Adrenal gland (tissue), 5 donors: ENCODE data around the gene SIGLEC12.

ENCODE experiments used
- POLR2A ChIP-seq, 2 donors: fragments of 450-650 bp; IDR thresholded peaks; one replicate each; pipeline ENCODE4 v1.6.1; 2017; ENCODE audit warnings: antibody characterized with exemption in 2 of 2, mild to moderate bottlenecking in 2 of 2, moderate library complexity in 1 of 2
- TF ChIP-seq, protein P1 (sequence below), 6 experiments: fragments of 450-650 bp in 4 of 6; fragments of 200-600 bp in 2 of 6; sonication (generic) in 1 of 6; IDR thresholded peaks; 1 replicate in 5 of 6; 2 replicates in 1 of 6; pipeline versions ENCODE4 v1.5.1 to v1.8.0; 2016 to 2021; ENCODE audit warnings: antibody characterized with exemption in 6 of 6, mild to moderate bottlenecking in 2 of 6, moderate library complexity in 1 of 6
- donor health status: DM: no; HTN: no; CAD: no.

DNA sequence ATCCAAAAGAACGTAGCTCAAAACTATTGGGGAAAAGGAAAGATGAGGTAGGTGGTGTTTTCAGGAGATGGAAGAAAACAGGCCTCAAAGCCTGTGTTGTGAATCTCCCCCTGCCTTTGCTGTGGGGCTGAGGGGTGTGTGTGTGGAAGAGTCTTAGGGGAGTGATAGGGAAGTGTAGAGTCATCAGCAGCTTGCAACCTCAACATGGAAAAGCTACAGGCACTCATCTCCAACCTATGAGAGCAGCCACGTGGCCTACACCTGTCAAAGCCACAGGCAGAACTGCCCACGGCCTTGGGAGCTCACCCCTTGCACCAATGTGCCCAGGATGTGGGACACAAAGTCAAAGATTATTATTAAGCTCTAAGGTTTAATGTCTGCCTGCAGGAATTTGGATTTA lies 4.3 kb upstream of the SIGLEC12 start:
- no peak for TF ChIP-seq POLR2A (IDR thresholded peaks at IDR 0.05)
- TF ChIP-seq, protein P1, sequence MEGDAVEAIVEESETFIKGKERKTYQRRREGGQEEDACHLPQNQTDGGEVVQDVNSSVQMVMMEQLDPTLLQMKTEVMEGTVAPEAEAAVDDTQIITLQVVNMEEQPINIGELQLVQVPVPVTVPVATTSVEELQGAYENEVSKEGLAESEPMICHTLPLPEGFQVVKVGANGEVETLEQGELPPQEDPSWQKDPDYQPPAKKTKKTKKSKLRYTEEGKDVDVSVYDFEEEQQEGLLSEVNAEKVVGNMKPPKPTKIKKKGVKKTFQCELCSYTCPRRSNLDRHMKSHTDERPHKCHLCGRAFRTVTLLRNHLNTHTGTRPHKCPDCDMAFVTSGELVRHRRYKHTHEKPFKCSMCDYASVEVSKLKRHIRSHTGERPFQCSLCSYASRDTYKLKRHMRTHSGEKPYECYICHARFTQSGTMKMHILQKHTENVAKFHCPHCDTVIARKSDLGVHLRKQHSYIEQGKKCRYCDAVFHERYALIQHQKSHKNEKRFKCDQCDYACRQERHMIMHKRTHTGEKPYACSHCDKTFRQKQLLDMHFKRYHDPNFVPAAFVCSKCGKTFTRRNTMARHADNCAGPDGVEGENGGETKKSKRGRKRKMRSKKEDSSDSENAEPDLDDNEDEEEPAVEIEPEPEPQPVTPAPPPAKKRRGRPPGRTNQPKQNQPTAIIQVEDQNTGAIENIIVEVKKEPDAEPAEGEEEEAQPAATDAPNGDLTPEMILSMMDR (IDR thresholded peaks at IDR 0.05) = no peak
